Dermis microvascular lymphatic vessel endothelial cell (primary cell): ENCODE measurements around the gene CHFR. TPM values are rescaled to one million over a fixed set of nuclear protein-coding genes. Genes with fewer than 3 reads are reported as not detected.
"Not testable (repeated sequence)": the region's sequence is repeated elsewhere in the genome, so short reads cannot be mapped to it uniquely, and the experiment has no call there.

Experiments used
- DNase-seq, 2 donors: peaks; one replicate each; pipeline versions ENCODE4 v3.0.0 to v3.0.0-alpha.2; 2010; ENCODE audit warnings: low read depth in 2 of 2
- total RNA-seq: library from RNA; depleted of rRNA; stranded (reverse); fragments of >200 nt; gene quantifications from 2 replicates; pipeline ENCODE4 v1.2.1, GENCODE V29; 2014

Gene CHFR
- total RNA-seq, 1 donor from 2014 or later, result 32.6 TPM

DNA sequence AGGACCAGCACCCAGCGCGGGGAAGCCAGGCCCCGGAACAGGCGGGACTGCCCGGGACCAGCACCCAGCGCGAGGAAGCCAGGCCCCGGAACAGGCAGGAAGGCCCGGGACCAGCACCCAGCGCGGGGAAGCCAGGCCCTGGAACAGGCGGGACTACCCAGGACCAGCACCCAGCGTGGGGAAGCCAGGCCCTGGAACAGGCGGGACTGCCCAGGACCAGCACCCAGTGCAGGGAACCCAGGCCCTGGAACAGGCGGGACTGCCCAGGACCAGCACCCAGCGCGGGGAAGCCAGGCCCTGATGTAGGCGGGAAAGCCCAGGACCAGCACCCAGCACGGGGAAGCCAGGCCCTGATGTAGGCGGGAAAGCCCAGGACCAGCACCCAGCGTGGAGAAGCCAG is 12.8 kb downstream of the CHFR start:
- DNase-seq, result not testable (repeated sequence)

DNA sequence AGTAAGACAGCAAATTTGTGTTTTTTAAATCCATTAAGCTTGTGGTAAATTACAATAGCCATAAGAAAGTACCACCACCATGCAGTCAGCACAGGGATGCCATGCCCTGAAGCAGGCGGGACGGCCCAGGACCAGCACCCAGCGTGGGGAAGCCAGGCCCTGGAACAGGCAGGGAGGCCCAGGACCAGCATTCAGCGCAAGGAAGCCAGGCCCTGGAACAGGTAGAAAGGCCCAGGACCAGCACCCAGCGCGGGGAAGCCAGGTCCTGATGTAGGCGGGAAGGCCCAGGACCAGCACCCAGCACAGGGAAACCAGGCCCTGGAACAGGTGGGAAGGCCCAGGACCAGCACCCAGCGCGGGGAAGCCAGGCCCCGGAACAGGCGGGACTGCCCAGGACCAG is 13.2 kb downstream of the CHFR start:
- DNase-seq, result no peak

DNA sequence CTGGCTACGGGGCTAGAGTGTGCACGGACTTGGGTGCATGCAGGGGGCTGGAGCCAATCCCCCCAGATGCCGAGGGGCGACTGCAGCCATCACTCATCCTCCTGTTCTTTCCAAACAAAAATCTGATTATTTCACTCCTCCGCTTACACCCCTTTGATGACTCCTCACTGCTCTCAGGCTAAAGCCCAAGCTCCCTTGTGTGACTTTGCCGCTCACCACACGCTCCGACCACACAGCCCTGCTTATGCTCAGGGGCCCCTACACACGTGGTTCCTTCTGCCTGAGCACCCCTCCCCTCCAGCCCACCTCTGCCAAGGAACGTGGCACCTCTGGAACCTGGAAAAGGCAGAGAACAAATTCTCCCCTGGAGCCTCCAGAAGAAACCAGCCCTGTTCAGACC is 13.7 kb downstream of the CHFR start:
- no peak for DNase-seq

DNA sequence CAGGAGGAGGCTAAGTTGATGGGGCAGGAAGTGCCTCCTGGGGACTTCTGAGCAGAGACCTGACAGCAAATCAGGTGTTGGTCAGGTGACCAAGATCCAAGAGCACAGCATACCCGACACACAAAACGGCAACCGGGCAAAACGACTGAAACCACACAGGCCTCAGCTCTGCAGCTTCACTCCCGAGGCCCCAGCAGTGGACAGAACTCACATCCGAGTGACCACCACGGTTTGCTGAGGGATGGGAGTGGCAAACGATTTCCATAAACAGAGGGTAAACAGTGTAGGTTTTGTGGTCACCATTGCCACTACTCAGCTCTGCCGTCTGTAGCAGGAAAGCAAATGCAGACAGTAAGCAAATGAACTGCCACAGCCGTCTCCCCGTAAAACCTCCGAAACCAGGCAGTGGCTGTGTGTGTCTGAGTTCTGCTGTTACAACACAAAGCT is 14.4 kb downstream of the CHFR start:
- DNase-seq, result no peak

DNA sequence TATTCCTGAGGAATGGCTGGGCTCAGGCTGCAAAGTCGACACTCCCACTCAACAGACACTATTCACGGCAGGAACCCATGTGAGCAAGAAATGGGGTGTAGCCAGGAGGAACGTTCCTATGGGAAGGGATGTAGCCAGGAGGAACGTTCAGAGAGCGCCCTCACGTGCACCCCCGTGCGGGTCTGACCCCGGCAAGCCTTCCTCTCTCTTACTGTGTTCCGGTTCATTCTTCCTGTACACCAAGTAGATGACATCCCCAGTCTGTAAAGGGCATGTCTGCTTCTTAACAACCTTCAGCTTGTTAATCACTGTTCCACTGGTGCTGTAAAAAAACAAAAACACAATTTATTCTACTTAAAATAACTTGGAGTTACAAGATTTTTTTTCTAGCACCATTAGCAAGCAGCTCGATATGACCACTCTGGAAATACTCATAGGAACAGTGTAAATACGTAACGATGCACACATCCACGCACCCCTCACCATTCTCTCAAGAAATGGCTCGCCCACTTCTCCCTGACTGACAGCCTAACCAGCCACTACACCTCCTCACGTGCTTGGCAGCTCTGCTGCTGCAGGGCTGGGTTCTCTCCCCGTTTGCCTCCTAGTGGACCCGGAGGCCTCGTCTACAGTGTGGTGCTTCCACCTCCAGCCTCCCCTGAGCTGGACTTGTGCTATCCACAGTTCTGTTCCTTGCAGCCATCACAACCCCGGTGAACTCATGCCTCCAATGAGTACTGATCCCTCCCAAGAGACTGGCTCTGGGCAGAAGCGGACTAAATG is 15.1 kb downstream of the CHFR start:
- DNase-seq, result no peak

DNA sequence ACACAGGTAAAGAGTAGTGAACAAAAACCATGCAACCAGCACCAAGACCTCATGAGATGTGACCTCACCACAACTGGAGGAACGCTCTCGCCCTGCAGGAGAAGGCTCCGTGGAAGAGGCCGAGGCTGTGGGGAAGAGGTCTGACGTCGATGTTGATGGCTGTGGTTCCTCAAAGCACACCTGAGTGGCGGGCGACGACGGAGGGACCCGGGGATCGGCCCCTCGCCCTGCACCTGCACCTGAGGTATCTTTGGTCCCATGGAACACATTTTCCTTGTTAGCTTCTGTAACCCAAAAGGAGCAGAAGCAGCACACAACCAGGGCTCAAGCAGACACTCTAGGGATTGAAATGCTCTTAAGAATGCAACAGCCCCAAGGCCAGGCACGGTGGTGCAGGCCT is 17.9 kb downstream of the CHFR start:
- no peak for DNase-seq

DNA sequence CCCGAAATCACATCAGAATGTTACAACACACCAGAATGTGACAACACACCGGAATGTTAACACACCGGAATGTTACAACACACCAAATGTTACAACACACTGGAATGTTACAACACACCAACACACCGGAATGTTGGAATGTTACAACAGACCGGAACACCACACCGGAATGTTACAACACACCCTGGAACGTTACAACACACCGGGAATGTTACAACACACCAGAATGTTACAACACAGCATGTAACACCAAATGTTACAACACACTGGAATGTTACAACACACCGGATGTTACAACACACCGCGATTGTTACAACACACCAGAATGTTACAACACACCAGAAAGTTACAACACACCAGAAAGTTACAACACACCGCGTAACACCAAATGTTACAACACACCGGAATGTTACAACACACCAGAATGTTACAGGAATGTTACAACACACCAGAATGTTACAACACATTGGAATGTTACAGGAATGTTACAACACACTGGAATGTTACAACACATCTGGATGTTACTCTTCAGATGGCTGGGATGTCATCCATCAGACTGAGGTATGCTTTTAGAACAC is 21.1 kb downstream of the CHFR start:
- DNase-seq, result peak in 1 of 2 donors; percentile 10

DNA sequence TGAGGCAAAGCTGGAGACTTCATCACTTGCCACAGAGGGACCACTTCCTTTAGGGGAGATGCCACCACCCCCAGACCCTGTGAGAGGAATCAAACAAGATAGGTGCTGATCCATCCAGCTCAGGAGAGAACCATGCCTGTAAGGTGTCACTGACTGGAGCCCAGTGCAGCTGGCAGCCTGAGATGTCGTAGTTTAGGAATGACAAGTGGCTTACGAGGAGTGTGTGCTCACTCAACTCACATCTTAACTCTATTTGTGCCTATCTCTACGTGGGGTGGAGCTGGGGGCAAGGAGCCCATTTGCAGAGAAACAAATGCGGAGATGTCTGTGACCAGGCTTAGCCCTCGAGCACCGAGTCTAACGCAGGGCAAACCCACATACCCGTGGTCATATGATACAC is 25.8 kb downstream of the CHFR start:
- DNase-seq, result no peak

DNA sequence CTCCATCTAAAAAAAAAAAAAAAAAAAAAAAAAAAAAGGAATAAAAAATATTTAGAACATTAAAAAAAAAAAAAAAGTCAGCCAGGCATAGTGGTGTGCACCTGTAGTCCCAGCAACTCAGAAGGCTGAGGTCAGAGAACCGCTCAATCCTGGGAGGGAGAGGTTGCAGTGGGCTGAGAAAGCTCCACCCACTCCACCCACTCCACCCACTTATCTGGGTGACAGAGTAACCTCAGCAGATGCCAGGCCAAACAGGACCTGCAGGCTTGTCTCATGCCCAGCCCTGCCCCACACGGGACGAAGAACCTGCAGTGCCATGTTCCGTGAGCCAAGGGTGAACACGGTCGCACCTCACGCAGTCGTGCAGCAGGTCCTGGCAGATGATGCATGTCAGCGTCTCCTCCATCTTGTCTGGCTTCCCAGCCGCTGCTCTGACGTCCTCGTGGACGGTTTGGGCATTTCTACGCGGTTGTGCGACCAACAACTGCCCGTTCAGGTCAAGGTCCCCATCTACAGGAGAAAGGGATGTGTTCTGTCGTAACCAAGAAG is 28.6 kb downstream of the CHFR start:
- no peak for DNase-seq

DNA sequence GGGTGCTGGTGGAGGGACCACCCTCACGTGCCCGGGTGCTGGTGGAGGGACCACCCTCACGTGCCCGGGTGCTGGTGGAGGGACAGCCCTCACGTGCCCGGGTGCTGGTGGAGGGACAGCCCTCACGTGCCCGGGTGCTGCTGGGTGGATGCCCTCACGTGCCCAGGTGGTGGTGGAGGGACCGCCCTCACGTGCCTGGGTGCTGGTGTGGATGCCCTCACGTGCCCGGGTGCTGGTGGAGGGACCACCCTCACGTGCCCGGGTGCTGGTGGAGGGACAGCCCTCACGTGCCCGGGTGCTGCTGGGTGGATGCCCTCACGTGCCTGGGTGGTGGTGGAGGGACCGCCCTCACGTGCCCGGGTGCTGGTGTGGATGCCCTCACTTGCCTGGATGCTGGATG is 30.4 kb downstream of the CHFR start:
- DNase-seq, result not testable (repeated sequence)

DNA sequence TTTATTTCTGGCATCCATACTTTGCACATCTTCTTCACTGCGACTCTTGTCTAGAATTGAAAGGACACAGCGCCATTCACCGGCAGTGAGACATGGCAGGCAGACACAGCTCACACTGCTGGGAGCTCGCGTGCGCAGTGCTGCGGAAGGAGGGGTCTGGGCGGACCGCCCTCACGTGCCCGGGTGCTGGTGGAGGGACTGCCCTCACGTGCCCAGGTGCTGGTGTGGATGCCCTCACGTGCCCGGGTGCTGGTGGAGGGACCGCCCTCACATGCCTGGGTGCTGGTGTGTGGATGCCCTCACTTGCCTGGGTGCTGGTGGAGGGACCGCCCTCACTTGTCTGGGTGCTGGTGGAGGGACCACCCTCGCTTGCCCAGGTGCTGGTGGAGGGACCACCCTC is 30.8 kb downstream of the CHFR start:
- no peak for DNase-seq

DNA sequence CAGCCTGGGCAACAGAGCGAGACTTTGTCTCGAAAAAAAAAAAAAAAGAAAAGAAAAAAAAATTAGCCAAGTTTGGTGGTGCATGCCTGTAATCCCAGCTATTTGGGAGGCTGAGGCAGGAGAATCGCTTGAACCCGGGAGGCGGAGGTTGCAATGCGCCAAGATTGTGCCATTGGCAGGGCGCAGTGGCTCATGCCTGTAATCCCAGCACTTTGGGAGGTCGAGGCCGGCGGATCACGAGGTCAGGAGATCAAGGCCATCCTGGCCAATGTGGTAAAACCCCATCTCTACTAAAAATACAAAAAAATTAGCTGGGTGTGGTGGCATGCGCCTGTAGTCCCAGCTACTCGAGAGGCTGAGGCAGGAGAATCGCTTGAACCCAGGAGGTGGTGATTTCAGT is 32.2 kb downstream of the CHFR start:
- DNase-seq, result not testable (repeated sequence)

DNA sequence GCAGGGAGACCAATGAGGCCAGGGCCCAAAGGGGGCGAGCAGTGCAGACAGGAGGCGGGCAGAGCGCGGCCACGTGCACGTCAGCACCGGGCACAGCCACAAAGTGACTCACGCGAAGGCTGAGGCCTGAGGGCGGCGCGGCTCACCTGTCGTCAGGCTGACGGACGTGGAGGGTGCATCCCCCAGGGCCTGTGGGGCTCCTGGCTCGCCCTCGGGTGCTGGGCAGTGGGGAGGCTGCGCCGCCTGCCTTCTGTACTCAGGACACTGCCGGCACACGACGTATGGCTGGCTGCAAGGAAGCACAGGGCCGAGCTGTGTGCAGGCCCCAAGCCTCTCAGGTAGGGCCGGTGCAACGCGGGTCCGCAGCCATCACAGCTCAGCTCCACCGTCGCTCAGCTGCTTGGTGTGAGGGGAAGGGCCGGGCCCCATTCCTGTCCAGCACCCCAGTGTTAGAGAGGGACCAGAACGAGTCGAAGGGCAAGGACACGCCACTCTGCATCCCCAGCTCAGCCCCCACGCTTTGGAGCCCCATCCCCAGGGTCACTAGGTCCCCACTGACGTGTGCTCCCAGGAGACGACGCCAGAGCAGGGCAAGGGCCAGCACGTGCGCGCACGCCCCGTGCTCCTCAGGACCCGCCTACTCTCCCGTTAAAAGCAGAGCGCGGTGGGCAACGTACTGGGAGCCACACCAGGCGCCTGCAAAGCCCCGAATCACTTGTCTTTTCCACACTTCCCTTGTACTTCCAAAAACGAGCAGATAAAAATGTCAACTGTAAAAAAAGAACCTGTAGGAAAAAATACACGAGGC is 33.9 kb downstream of the CHFR start:
- no peak for DNase-seq

DNA sequence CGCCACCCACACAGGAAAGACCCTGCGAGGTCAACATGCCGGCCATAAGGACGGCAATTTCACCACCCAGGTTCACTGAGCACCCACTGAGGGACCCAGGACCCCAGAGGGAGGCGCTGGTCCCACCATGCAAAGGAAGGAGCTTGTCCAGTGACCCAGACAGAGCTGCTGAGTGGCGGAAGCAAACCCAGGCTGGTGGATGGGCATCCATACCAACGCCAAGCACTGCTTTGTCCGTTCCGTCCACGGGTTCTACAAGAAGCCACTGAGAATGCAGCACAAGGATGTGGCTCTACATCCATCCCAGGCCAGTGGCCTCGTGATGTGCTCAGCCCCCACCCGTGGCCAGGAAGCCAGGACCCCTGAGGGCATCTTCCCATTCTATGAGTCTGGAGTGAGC is 34.9 kb downstream of the CHFR start:
- DNase-seq, result no peak

DNA sequence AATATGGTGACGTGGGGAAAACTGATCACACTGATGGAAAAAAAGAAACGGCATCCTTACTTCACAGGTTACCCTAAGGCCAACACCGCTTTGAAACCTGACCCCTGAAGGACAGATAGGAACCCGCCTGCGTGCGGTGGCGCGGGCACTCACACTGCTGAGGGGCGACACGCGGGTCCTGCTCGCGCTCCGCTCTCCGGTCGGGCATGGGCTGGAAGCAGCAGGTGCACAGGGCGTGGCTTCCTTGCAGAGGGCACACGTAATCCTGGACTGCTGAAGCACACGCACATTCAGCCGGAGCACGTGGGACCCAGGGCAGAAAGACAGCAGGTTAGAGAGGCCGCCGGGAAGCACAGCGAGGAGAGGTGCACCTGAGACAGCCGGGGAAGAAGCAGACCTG is 35.9 kb downstream of the CHFR start:
- no peak for DNase-seq

DNA sequence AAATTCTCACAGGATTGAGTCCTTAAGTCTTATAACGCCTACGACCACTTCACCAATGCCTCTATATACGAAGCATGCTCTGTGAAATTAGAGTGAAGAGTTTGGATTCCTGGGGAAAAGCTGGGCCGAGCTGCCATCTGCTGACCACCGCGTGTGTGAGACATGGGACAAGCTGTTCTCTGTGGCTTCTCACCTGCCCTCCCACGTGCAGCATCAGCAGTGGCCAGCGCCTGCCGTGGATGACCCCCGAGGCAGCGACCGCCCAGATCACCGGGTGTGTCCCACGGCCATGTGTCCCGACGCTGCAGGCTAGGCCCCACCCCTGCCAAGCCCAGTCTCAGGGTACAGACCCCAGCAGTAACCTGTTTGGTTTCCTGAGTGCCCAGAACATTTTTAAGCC is 37.1 kb downstream of the CHFR start:
- no peak for DNase-seq

DNA sequence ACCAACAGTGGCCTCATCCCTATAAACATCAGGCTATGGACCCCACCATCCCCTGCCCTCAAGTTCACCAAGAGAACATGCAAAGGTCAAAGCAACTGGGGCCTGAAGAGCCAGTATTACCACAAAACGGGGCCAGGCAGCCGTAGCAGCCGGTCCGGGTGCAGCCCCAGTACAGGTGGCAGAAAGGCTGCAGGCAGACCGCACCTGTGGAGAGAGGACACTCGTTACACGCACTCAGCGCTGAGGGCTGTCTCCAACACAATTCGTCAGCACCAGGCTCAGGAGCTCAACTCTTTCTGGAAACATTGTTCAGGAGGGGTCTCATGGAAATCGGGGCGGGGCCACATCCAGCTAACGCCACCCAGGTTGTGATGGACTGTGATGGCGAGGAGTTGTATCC is 38.9 kb downstream of the CHFR start:
- DNase-seq, result no peak

DNA sequence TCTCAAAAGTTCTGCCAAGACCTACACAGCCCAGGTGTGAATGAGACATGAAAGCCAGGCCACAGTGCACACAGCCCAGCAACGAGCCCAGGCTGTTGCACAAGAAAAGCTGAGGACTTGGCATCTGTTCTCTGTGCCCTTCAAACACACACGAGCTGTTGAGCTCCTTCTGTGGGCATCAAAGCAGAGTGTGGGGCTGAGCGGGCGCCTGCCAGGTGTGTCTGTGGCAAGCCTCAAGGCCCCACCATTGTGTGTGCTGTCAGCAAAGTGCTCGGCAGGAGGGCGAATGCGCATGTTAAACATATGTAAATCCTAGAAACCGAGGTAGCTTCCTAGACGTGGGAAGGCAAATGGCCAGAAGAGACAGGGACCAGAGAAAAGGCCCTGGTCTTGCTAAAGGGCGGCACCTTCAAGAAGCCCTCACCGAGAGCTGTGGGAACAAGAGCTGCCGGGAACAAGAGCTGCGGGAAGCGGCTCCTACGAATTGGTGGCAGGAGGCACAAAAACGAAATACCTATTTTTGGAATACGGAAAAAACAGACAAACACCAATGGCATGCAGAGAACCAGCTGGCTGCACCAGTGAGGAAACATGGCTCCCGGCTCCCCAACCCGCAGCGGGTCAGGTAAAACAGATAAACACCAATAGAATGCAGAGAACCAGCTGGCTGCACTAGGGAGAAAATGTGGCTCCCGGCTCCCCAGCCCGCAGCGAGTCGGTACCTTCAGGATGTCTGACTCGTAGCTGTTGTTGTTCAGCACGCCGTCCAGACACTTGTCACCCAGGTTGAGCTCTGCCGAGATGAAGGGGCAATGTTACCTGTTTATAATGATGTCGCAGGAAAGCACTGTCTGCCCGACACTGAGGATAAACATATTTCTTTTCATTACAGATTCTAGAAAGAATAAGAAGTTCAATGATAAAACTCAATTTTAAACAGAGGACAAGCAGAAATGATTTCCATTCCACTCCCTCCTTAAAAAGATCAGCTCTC is 39.7 kb downstream of the CHFR start:
- DNase-seq, result no peak

DNA sequence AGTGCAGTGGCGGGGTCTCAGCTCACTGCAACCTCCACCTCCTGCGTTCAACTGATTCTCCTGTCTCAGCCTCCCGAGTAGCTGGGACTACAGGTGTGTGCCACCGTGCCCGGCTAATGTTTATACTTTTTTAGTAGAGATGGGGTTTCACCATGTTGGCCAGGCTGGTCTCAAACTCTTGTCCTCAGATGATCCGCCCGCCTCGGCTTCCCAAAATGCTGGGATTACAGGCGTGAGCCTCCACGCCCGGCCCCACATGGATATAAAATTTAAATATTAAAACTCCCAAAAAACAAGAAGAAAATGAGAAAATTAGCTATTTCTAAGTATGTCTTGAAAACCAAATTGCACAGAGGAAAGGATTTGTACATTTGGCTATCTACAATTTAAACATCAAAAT is 42.7 kb downstream of the CHFR start:
- not testable (repeated sequence) for DNase-seq

DNA sequence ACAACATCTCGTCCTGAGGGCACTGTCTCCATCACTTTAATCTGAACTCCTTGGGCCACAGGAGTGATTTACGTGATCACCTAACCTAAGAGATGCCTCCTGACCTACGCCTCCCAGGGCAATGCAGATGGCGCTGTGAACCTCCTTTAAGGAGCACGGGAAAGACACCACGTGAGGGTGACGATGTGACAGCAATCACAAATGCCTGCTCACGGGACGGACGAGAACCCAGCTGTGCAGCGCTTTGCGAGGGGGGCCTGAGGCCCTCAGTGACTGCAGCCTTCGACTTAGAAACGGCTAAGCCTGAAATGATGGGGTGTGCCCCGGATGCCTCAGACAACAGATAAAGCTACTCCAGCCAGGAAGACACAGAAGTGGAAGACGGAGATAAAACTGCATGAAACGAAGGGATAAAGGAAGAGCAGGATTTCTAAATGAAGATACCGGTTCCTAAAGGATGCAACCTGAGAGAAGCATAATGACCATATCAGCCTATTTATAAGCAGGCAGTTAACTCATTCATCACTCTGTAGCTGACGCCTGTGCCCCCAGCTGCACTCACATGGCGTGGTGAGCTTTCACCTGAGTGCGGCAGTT is 44.9 kb downstream of the CHFR start:
- DNase-seq, result no peak

DNA sequence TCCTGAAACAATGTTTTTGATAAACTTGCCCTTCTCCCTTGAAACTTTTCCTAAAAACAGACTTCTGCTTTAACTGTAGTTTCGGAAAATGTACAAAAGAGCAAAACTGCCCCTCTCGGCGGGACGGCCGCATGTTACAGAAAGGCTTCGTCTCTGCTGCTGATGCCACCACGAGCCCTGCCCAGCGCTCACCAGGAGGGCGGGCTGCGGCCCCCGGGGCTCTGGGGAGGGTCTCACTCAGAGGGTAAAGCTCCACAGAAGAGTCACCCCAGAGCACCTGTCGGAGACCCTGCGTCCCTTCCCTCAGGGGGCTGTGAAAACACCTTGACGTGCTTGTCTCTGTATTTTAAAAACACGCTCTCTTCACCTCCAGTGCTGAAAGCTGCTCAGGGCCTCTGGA is 46.3 kb downstream of the CHFR start:
- DNase-seq, result no peak
